NCI-H1092 (cell line): ENCODE results near the gene RNFT2.

Experiments used
- DNase-seq: peaks from one replicate; lab custom pipeline; 2025; lab: John Stamatoyannopoulos, UW

Gene RNFT2, protein sequence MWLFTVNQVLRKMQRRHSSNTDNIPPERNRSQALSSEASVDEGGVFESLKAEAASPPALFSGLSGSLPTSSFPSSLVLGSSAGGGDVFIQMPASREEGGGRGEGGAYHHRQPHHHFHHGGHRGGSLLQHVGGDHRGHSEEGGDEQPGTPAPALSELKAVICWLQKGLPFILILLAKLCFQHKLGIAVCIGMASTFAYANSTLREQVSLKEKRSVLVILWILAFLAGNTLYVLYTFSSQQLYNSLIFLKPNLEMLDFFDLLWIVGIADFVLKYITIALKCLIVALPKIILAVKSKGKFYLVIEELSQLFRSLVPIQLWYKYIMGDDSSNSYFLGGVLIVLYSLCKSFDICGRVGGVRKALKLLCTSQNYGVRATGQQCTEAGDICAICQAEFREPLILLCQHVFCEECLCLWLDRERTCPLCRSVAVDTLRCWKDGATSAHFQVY

DNA sequence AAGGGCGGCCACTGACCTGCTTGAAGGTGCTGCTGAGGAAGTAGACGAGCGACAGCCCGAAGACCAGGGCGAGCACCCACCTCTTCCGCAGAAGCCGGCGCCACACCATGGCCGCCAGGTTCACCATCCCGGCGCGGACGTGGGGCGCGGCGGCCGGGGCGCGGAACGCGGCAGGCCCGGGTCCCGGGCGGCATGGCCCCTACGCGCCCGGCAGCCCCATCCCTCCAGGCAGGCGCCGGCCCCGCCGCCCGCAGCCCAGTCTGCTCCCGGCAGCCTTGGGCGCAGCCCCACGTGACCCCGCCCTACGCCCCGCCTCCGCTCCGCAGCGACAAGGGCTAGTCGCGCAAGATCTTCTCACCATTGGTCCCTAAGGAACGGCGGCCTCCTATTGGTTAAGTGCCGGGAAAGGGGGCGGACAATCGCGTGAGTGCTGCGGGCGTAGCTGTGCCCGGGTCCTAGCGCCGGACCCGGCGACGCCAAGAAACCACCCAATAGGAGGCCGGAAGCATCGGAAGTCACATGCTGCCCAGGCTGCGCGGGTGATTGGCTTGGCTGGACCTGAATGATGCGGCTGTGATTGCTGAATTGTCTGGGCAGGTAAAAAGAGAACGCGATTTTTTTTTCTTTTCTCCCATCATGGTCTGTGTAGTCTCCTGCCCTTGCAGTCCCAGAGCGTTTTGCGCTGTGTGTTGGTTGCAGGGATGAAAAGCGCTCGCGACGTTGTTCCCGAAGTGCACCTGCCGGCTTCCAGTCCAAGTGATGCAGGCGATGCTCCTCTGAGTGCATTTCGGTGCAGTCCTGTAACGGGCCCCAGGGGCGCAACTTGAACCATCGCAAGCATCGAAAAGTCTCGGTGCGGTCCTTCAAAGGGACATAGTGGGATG is at the start of gene RNFT2, which contains the start of gene SPRING1:
Gene RNFT2, plus strand, starts transcription at position 542 of the 884 bp plus-strand sequence. CDS start 2,183 bp downstream, outside the sequence.
Gene SPRING1, minus strand, starts transcription at position 296 of the 884 bp plus-strand sequence. Its CDS starts 169 bp downstream, at position 127.
- peak; percentile 97 for DNase-seq

DNA sequence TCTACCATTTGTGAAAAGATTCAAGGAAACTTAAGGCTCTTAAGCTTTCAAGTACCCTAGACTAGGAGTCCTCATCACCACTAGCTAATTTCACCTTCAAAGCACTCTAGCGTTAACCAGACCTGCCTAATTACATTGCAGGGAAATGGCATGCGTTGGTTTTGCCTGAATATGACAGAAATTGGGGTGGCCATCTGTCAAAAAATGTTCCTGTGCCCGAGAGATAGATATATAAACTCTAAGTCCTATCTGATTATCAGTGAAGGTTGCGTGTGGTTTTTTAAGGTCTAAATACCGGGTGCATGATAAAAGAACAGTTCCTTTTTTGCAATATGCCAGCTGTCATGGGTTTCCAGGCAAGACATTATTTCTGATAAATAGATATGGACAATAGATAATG is 48.6 kb upstream of the RNFT2 start:
- DNase-seq, result no peak

DNA sequence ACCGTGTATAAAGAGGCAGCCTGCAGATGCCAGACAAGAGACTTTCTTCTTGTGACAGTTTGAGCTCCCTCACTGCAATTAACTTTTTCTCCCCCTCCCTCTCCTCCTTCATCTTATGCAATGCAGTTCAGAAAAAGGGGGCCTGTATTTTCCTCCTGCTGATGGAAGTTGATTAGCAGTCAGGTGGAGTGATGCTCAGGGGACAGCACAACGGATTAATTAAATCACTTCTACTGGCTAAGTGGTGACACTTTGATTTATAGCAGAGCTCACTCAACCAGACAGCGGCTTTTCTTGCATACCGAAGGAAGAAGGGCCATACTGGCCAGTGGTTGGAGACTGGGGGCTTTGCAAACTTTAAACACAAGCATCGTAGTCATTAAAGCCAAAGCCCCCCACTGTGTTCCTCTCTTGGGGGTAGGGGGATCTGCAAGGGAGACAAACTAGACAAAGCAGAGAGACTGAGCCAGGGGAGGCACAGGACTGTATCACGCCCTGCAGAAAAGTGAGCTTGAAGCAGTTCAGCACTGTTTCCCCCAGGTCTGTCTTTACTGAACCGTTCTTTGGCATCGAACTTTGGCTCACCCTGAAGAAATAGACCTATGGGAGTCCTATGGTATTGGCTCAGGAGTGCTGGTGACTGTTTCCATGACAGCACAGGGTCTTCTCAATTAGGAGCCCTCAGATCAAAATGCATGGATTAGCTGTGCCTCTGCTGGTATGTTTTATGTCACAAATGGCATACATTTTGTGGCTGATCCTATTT is 48.0 kb upstream of the RNFT2 start:
- DNase-seq, result no peak

DNA sequence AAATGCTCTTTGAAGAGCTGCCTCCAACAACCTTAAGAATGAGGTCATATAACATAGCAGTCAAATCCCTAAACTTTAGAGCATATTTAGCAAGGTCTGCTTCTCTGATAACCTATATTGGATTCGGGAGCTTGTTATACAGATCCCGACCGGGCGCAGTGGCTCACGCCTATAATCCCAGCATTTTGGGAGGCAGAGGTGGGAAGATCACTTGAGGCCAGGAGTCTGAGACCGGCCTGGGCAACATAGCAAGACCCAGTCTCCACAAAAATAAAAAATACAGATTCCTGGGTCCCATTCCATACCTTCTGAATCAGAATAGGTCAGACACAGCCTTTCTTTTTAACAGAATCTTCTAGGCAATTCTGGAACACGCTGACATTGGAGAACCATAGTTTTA is 46.9 kb upstream of the RNFT2 start:
- DNase-seq, result no peak

DNA sequence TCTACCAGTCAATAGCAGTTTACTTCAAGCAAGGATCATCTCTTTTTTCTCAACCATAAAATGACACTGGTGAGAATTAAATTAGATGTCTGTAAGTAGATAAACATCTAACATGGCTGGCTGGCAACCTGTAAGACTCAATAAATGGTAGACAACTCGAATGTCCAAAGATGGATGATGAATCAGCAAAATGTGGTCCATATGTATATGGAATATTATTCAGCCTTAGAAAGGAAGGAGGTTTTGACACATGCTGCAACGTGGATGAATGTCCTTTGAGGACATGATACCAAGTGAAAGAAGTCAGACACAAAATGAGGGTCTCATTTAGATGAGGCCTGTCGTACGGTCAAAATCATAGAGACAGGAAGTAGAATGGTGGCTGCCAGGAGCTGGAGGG is 46.5 kb upstream of the RNFT2 start:
- no peak for DNase-seq

DNA sequence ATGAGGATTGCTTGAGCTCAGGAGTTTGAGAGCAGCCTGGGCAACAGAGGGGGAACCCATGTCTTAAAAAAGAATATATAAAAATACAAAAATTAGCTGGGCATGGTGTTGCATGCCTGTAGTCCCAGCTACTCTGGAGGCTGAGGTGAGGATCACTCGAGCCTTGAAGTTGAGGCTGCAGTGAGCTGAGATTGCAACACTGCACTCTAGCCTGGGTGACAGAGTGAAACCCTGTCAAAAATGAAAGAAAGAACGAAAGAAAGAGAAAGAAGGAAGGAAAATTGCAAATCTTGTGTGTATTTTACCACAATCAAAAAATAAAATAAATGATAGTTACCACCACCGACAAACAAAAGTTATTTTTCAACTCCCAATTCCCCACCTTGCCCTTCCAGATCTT is 45.5 kb upstream of the RNFT2 start:
- no peak for DNase-seq

DNA sequence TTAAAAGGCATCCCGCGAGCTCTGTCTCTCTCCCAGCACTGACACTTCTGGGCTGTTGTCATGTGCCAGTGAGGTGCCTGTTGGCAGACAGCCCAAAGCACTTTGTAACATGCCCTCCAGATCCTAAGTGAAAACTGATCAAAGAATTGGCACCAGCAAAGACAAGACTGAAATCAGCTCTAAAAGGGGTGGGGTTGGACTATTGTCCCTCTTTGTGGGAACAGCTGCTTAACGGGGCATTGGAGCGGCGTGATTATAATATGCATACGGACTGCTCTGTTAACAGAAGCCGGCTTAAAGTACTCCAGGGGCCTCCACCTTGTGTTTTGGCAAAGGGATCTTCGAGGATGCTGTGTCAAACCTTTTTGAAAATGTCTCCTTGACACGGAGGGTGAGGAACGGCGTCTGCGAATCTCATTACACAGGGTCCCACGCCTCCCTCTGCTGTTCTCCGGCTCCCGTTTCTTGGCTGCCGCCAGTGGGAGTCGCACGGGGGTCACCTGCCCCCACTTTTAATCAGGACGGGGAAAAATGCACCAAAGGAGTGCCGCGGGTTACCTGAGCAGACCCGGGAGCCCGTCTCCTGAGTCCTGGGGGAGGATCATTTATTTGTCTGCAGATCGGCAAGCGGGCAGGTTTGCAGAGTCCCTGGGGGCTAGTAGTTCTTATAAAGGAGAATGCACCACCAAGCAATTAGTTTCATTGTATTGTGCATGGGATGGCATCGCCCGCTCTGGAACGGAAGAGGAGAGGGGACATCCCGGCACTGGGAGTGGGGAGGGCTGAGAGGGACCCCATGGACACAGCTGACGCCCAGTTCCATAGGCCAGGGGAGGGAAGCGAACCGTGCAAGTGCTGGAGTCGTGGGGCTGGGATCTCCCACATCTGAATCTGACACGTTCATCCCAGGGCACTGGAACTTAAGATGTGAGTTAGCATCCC is 44.6 kb upstream of the RNFT2 start:
- peak; percentile 58 for DNase-seq

DNA sequence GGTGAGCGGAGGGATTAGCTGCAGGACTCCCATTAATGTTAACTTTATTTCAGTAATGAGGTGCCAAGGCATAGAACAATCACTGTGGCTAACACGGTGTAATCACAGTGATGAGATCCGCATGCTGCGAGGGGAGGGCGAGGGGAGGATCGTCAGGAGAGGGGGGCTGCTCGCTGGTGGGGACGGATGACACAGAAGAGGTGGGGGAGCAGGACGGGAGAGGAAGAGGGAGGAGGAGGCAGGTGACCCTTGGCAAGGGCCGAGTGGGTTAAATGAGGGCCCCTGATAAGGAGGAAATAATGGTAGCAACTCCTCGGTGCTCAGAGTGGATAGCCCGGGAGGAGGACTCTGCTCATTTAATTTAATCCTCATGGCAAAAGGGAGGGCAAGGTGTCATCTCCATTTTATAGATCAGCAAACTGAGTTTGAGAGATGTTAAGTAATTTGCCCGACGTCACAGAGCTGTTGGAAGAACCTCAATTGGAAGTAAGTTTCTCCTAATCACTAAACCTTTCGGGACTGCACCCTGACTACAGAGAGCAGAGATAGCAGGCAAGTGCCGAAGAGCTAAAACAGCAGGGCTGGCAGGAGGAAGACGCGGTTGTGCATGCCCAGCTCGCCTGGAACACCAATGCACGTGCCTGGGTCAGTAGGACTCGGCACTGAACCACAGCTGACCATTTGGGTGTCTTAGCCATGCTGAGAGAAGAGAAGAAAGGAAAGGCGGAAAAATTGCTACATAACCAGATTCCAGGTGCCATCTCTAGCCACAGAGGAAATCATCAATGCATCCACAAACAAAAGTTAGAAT is 43.3 kb upstream of the RNFT2 start:
- no peak for DNase-seq

DNA sequence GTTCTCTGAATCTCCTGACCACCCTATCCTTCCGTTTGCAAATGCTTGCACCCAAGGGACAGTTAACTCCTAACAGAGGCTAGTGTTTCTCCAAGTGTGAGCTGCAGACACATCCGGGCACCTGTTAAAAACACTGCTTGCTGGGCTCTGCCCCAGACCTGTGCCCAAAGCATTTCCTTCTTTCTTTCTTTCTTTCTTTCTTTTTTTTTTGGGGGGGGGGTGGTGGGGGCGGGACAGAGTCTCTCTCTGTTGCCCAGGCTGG is 42.7 kb upstream of the RNFT2 start:
- DNase-seq, result no peak

DNA sequence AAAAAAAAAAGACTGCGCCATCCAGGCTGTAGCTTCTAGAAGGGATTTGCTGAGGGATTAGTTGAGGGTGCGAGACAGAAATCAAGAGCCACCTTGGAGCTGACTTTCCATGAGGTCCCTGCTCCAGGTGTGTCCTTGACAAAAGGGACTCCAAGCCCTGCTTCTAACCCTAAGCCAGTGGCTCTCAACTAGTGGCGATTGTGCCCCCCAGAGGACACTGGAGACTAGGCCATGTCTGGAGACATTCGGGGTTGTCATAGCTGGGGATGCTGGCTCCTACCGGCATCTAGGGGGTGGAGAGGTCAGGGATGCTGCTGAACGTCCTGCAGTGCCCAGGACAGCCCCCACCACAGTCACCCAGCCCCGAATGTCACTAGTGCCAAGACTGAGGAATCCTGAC is 40.8 kb upstream of the RNFT2 start:
- DNase-seq, result no peak

DNA sequence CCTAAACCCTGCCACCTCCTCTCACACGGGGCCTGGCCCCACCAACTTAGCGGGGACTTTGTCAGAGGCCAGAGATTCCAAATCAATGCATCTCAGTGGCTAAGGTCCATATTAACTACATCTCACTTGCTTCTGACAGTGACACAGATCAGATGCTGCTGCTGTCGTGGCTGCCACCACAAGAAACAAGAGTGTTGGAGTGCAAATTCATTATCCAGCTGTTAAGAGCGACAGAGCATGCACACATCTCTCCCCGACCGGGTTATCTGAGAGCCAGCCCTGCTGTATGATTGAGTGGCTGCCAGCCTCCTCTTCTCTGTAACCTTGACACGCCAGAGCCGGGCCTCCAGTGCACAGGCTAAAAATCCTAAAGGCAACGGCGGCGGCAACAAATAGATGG is 40.4 kb upstream of the RNFT2 start:
- no peak for DNase-seq

DNA sequence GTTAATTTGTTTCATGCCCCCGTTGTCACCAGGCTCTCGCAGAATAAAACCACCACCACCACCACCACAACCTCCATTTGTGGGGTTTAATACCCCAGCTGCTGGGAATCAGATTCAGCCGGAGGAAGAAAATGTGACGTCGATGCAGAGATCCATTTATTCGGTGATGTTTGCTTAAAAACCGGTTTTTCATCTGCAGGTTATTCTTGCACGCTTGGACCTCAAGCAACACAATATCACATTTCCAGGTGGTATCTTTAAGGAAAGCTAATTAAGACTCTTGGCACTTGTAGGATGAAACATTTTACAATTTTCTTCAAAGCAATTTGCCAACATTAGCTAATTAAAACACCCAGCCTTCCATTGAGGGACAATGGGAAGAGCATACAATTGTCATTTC is 40.0 kb upstream of the RNFT2 start:
- no peak for DNase-seq

DNA sequence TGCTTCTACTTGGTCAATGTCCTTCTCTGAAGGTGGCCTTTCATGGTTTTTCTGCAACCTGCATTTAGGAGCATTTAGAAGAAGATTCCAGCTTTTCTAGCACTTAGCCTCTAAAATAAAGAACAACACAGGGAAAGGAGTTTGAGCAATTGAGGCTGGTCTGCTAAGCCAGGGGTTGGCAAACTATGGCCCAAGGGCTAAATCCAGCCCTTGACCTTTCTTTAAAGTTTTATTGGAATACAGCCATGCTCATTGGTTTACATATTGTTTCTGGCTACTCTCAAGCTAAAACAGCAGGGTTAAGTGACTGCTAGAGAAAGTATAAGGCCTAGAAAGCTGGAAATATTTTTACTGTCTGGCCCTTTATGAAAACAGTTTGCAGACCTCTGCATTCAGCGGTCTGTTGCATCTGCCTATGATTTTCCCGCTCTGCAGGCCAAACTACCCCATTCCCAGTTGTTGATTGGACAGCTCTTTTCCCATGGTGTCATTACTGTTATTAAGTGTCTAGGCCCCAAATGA is 39.5 kb upstream of the RNFT2 start:
- no peak for DNase-seq

DNA sequence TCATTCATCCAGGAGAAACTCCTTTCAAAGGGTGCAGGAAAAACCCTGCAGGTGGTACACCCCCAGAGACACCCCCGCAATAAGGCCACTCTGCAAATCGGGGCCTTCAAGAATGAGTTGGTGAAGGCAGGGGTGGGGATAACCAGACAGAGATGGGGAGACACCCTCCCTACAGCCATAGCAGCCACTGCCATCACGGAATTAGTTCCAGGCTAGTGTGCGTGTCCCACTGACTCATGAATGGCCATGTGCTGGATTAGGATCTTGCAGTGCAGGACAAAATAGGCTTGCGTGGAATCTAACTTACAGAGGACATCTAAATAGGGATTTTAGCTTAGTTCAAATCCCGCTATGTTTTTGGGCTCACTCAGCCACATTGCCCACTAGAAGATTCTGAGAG is 38.0 kb upstream of the RNFT2 start:
- DNase-seq, result no peak

DNA sequence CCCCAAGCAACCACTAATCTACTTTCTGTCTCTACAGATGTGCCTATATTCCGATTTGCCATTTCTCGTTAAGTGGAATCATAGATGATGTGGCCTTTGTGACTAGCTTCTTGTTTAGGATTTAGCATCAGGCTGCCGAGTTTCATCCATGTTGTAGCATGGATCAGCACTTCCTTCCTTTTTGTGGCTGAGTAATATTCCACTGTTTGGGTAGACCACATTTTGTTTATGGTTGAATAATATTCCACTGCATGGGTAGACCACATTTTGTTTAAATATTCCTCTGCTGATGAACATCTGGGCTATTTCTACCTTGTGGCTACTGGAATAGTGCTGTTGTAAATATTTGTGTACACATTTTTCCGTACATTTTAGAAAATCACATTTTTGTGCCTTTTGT is 36.7 kb upstream of the RNFT2 start:
- no peak for DNase-seq

DNA sequence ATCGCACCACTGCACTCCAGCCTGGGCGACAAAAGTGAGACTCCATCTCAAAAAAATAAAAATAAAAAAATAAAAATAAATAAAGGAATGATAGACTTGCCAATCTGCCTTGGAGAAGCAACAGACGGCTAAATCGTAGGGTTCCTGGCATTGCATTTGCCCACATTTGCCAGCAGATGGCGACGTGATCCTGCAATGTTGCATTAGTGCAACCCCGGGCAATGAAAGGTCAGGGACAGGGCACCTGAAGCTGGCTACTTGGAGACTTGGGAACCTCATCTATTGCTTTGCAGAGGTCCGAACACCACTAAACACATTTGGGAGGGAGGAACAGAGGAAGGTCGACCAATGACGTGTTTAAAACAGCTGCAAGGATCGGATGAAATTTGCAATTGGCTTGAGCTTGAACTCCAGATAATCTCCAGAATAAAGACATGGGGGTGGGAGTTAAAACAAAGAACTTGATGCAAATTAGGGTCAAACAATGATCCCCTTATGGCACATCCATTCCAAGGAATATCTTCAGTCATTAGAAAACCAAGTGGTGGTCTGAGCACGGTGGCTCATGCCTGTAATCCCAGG is 34.8 kb upstream of the RNFT2 start:
- peak; percentile 29 for DNase-seq

DNA sequence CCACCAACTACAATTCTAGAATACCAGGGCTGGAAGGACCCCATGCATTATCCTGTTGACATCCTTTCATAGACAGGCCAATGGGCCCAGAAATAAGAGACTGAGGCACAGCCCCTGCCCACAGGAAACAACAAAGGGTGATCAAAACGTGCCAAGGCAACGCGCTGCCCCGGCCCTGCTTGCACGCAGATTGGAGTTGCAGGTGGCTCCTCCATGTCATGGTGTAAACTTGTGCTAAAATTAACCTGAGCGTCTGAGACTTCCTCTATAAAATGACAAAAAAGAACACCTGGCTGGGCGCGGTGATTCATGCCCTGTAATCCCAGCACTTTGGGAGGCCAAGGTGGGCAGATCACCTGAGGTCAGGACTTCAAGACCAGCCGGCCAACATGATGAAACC is 30.4 kb upstream of the RNFT2 start:
- DNase-seq, result no peak

DNA sequence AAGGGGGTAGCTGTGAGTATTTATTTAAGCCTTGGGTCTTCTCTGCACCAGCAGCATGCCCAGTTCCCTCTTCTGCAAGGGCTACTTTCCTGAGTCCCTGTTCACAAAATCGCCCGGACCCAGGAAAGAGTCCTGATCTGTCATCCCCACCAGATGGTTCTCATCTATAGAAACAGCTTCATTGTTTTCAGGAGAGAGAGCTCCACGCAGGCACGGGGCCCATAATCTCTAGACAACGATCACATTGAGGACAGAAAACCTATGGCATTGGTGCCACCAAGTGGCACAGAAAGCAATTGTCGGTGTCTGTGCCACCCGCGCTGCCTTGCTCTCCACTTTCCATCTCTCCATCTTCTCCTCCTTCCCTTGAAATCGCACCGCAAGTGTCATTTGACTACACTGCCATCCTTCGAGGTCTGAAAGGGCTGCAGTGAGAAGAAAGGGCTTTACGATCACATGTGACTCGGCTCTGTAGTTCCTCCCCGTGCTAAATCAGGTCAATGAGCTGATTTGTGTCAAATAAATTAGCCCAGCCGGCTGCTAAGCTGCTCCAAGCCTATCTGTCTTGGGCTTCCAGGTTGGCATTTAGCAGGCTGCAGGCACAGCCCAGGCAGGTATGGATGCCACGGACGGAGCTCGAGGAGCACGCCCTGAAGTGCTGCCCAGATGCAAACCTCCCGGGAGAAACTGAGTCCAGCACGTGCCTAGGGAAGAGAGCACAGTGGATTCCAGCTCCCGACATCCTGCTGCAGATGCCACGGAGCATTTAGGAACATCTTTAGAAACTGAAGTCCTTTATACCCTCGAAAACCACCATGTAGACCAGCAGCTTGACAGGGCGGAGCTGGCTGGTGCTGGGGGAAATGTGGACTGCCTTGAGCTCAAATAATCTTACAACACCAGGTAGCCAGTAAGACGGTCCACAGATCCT is 29.0 kb upstream of the RNFT2 start:
- DNase-seq, result peak; percentile 45

DNA sequence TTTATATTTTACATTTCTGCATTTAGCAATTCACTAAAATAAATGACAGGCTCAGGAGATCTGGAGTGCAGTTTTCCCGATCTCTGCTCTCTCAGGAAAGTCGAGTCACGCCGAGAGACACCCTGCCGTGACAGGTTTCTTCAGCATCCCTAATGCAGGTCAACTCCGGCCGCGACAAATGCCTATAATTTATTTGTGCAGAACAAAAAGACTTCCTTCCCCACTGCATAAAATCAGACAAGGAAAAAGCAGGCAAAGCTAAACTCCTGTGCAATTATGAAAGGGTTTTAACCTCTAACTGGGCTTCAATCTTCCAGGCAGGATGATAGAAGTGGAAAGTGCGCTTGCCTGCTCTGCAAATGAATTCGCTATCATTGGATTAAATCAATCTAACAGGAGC is 28.3 kb upstream of the RNFT2 start:
- DNase-seq, result no peak
